Activated CD8-positive, alpha-beta T cell treated with anti-CD3 and anti-CD28 coated beads, Interleukin-2, amount 10 ng/mL, durations not matched to agents 7 days and 5 days (primary cell): ENCODE measurements around the gene CHCT1. TPM values are rescaled to one million over a fixed set of nuclear protein-coding genes. Genes with fewer than 3 reads are reported as not detected.
"Not testable (repeated sequence)": the region's sequence is repeated elsewhere in the genome, so short reads cannot be mapped to it uniquely, and the experiment has no call there.

Experiments
- ATAC-seq: fragments of 150-1000 bp; cut with Tn5 transposase; one replicate; pipeline ENCODE4 v1.10.0; 2021; ENCODE audit warnings: moderate library complexity
- CTCF ChIA-PET: fragments of 350-600 bp; sonication (Branson Sonifier 250); formaldehyde crosslinking; loops from one replicate; lab custom pipeline; 2021; ENCODE audit warnings: antibody characterized with exemption; lab: Charles Lee
- POLR2A ChIA-PET: fragments of 350-600 bp; sonication (Branson Sonifier 250); formaldehyde crosslinking; loops from one replicate; lab custom pipeline; 2021; ENCODE audit warnings: antibody characterized with exemption; lab: Charles Lee
- DNase-seq: peaks from one replicate; pipeline ENCODE4 v3.0.0-alpha.2; 2020
- H3K27ac Mint-ChIP-seq: one replicate; pipeline ENCODE4 v1.8.0; 2021; ENCODE audit warnings: mild to moderate bottlenecking, mixed read lengths
- H3K27me3 Mint-ChIP-seq: one replicate; pipeline ENCODE4 v1.8.0; 2021; ENCODE audit warnings: low read depth, mixed read lengths
- H3K36me3 Mint-ChIP-seq: one replicate; pipeline ENCODE4 v1.8.0; 2021; ENCODE audit warnings: low read depth, mixed read lengths
- H3K4me1 Mint-ChIP-seq: one replicate; pipeline ENCODE4 v1.8.0; 2021; ENCODE audit warnings: low read depth, mixed read lengths
- H3K4me3 Mint-ChIP-seq: one replicate; pipeline ENCODE4 v1.8.0; 2021; ENCODE audit warnings: mild to moderate bottlenecking, mixed read lengths
- H3K9me3 Mint-ChIP-seq: one replicate; pipeline ENCODE4 v1.8.0; 2022; ENCODE audit warnings: mixed read lengths; ENCODE audit not compliant: insufficient read depth
- total RNA-seq, 2 experiments: library from RNA; stranded (reverse); gene quantifications; one replicate each; pipeline ENCODE4 v1.2.3, GENCODE V29; 2021

Gene CHCT1
- not detected for total RNA-seq

GRCh38 chr17:60422162-60422665 is at the start of gene CHCT1:
CHCT1 (plus strand) TSS chr17:60422489; CDS start chr17:60422593, 104 bp downstream.
- ATAC-seq (no peak), DNase-seq (no peak)
- Mint-ChIP-seq H3K36me3 (no peaks in the 10 kb centered on the region), H3K4me1 (peaks cover 4% of the 10 kb centered on the region), H3K27me3 (no peaks in the 10 kb centered on the region), H3K9me3 (no peaks in the 10 kb centered on the region), H3K4me3 (peak within 1 kb of the TSS; percentile 59), H3K27ac (peak within 1 kb of the TSS; percentile 71)
- ChIA-PET CTCF (interaction anchor here (2.4 kb wide), 1 partner anchor 11 kb away, joined by 16 read pairs; no protein-coding TSS in a partner anchor), POLR2A (no interaction called here)

- Mint-ChIP-seq H3K4me3 (no peak overlapping the region), H3K27me3 (no peaks in the 10 kb centered on the region), H3K9me3 (no peaks in the 10 kb centered on the region), H3K27ac (no peak overlapping the region), H3K4me1 (peaks cover 14% of the 10 kb centered on the region), H3K36me3 (peaks cover 3% of the 10 kb centered on the region)
- ATAC-seq (no peak), DNase-seq (no peak)
- CTCF ChIA-PET = interaction anchor here (1.4 kb wide), 1 partner anchor 27 kb away, joined by 3 read pairs; no protein-coding TSS in a partner anchor
- POLR2A ChIA-PET = no interaction called here
Observed at GRCh38 chr17:60372790-60373483, 49.4 kb upstream of the CHCT1 start.

- ATAC-seq, CTCF ChIA-PET, H3K9me3 Mint-ChIP-seq: not testable (repeated sequence)
Observed at GRCh38 chr17:60378187-60378586, 44.1 kb upstream of the CHCT1 start.

GRCh38 chr17:60379461-60379860 is 42.8 kb upstream of the CHCT1 start:
- DNase-seq, H3K4me1 Mint-ChIP-seq, H3K9me3 Mint-ChIP-seq, H3K27me3 Mint-ChIP-seq, ATAC-seq, H3K27ac Mint-ChIP-seq, H3K36me3 Mint-ChIP-seq, H3K4me3 Mint-ChIP-seq, POLR2A ChIA-PET, CTCF ChIA-PET: not testable (repeated sequence)

More at GRCh38 chr17:60378187-60378586, 44.1 kb upstream of the CHCT1 start:
- DNase-seq, H3K36me3 Mint-ChIP-seq, POLR2A ChIA-PET, H3K27me3 Mint-ChIP-seq, H3K27ac Mint-ChIP-seq, H3K4me3 Mint-ChIP-seq, H3K4me1 Mint-ChIP-seq: not testable (repeated sequence)

GRCh38 chr17:60381958-60382357 is 40.3 kb upstream of the CHCT1 start:
- DNase-seq (no peak), ATAC-seq (no peak)
- CTCF ChIA-PET = no interaction called here
- H3K4me1 Mint-ChIP-seq = peaks cover 18% of the 10 kb centered on the region
- no peaks in the 10 kb centered on the region for H3K9me3 Mint-ChIP-seq
- H3K27me3 Mint-ChIP-seq = no peaks in the 10 kb centered on the region
- H3K36me3 Mint-ChIP-seq = peaks cover 7% of the 10 kb centered on the region
- POLR2A ChIA-PET = no interaction called here
- no peak overlapping the region for H3K27ac Mint-ChIP-seq
- H3K4me3 Mint-ChIP-seq = no peak overlapping the region

GRCh38 chr17:60383379-60383778 is 38.9 kb upstream of the CHCT1 start:
- CTCF ChIA-PET = interaction anchor here (1.0 kb wide), 1 partner anchor 255 kb away, joined by 4 read pairs; no protein-coding TSS in a partner anchor
- peaks cover 18% of the 10 kb centered on the region for H3K4me1 Mint-ChIP-seq
- POLR2A ChIA-PET = no interaction called here

GRCh38 chr17:60384921-60385320 is 37.4 kb upstream of the CHCT1 start:
- peaks cover 26% of the 10 kb centered on the region for H3K4me1 Mint-ChIP-seq
- not testable (repeated sequence) for H3K27me3 Mint-ChIP-seq, H3K27ac Mint-ChIP-seq

More at GRCh38 chr17:60383379-60383778, 38.9 kb upstream of the CHCT1 start:
- Mint-ChIP-seq H3K27me3 (no peaks in the 10 kb centered on the region), H3K4me3 (no peak overlapping the region), H3K27ac (no peak overlapping the region), H3K36me3 (peaks cover 7% of the 10 kb centered on the region), H3K9me3 (no peaks in the 10 kb centered on the region)
- DNase-seq (no peak), ATAC-seq (no peak)

GRCh38 chr17:60386147-60387058 is 35.9 kb upstream of the CHCT1 start:
- POLR2A ChIA-PET = no interaction called here
- Mint-ChIP-seq H3K27me3 (no peaks in the 10 kb centered on the region), H3K4me3 (no peak overlapping the region)

More at GRCh38 chr17:60384921-60385320, 37.4 kb upstream of the CHCT1 start:
- H3K9me3 Mint-ChIP-seq, POLR2A ChIA-PET, CTCF ChIA-PET, H3K36me3 Mint-ChIP-seq, ATAC-seq, H3K4me3 Mint-ChIP-seq, DNase-seq: not testable (repeated sequence)

GRCh38 chr17:60387666-60388065 is 34.6 kb upstream of the CHCT1 start:
- ChIA-PET POLR2A (no interaction called here), CTCF (no interaction called here)
- DNase-seq (no peak), ATAC-seq (no peak)
- Mint-ChIP-seq H3K36me3 (peaks cover 10% of the 10 kb centered on the region), H3K4me3 (no peak overlapping the region), H3K4me1 (peaks cover 39% of the 10 kb centered on the region), H3K9me3 (no peaks in the 10 kb centered on the region), H3K27ac (no peak overlapping the region), H3K27me3 (no peaks in the 10 kb centered on the region)

More at GRCh38 chr17:60386147-60387058, 35.9 kb upstream of the CHCT1 start:
- peaks cover 38% of the 10 kb centered on the region for H3K4me1 Mint-ChIP-seq
- DNase-seq = no peak
- CTCF ChIA-PET = interaction anchor here (0.8 kb wide), 1 partner anchor 163 kb away, joined by 3 read pairs; no protein-coding TSS in a partner anchor
- H3K27ac Mint-ChIP-seq = no peak overlapping the region
- no peaks in the 10 kb centered on the region for H3K9me3 Mint-ChIP-seq
- ATAC-seq = no peak
- H3K36me3 Mint-ChIP-seq = peaks cover 8% of the 10 kb centered on the region

- no peak overlapping the region for H3K4me3 Mint-ChIP-seq
- H3K9me3 Mint-ChIP-seq = no peaks in the 10 kb centered on the region
- no peaks in the 10 kb centered on the region for H3K27me3 Mint-ChIP-seq
- DNase-seq (no peak), ATAC-seq (no peak)
- peaks cover 48% of the 10 kb centered on the region for H3K4me1 Mint-ChIP-seq
- CTCF ChIA-PET = interaction anchor here (3.1 kb wide), 1 partner anchor 157 kb away, joined by 11 read pairs; no protein-coding TSS in a partner anchor
- POLR2A ChIA-PET = interaction anchor here (0.6 kb wide), 1 partner anchor 65 kb away, joined by 3 read pairs; no protein-coding TSS in a partner anchor
- H3K36me3 Mint-ChIP-seq = peaks cover 14% of the 10 kb centered on the region
- no peak overlapping the region for H3K27ac Mint-ChIP-seq
Observed at GRCh38 chr17:60388742-60389141, 33.5 kb upstream of the CHCT1 start.

GRCh38 chr17:60390186-60390585 is 32.1 kb upstream of the CHCT1 start:
- Mint-ChIP-seq H3K27ac (no peak overlapping the region), H3K9me3 (no peaks in the 10 kb centered on the region), H3K36me3 (peaks cover 13% of the 10 kb centered on the region), H3K27me3 (no peaks in the 10 kb centered on the region), H3K4me1 (peaks cover 39% of the 10 kb centered on the region), H3K4me3 (peak overlapping the region; percentile 94)
- ATAC-seq (no peak), DNase-seq (no peak)
- ChIA-PET CTCF (interaction anchor here (0.6 to 3.1 kb wide), 3 partner anchors 31 to 159 kb away, joined by 4 to 11 read pairs (median 4); no protein-coding TSS in a partner anchor), POLR2A (no interaction called here)
